Measurements from ENCODE around the gene PITRM1.

PITRM1 gene

GRCh38 chr10:3166496-3167290 is 5.9 kb downstream of the PITRM1 start:
- DNase-seq = no peak

- DNase-seq = no peak
Measured at GRCh38 chr10:3165196-3165595, 7.4 kb downstream of the PITRM1 start.

DNA sequence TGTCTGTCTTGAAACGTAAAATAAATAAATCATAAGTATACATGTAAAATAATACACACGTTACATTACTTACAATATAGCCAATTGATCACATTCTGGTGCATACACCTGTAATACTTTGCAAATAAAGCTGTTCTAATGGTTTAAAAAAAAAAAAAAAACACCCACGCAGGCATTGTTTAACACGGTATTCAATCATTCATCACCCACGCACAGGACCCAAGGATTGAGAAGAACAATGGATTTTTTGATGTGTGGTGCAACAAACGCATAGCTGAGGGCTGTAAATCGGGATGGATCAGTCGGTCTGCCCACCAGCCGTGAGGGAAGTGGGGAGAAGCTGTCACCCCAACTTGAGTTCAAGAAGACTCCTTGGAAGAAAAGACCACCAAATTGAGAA is 8.7 kb downstream of the PITRM1 start:
- no peak for DNase-seq

DNA sequence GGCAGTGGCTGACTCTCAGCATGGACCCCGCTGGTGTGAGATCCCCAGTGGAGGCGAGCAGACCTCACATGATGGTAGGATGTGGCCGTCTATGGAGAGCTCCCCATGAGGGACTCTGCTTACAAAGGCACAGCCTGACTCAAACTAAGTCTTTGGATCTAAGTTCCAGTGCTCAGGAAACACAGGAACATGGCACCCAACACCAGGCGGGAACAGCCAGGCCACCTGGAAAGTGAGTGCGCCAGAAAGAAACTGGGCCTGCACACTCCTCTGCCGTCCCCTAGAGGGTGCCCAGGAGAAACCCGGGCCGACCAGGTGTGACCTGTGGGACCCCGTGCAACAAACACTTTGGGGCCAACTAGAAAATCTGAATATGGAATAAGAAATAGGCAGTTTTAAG is 10.0 kb downstream of the PITRM1 start:
- DNase-seq = no peak

DNA sequence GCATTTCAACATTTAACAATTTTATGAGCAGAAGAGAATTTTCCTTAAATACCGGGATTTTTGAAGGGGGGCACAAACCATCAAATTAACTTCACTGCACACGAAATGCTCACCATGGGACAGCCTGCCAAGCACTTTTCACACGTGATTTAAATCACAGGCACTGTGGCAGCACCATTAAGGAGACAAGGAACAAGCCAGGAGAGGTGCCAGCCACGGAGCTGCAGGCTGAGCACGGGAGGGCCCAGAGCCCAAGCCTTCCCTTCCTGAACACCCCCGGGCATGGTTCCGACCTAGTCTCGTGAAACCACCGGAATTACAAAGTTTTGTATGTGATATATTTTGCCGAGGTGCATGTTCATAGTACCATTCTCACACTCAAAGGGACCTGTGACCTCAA is 13.4 kb downstream of the PITRM1 start:
- no peak for DNase-seq

DNA sequence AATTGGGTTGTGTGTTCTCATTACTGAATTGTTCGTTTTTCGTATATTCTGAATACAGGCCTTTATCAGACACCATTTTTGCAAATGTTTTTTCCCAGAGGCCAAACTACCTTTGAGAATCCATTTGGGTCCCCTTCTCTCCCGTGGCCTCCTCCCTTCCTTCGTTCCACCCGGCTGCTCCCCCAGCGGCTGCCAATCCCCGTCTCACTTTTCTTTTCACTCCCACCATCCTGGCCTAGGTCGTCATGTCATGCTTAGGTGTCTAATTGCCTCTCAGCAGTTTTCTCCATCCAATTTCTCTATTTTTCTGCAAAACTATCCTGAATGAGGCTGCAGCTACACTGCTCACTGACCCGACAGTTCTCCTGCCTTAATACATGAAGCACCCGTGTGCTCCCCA is 17.9 kb downstream of the PITRM1 start:
- no peak for DNase-seq

DNA sequence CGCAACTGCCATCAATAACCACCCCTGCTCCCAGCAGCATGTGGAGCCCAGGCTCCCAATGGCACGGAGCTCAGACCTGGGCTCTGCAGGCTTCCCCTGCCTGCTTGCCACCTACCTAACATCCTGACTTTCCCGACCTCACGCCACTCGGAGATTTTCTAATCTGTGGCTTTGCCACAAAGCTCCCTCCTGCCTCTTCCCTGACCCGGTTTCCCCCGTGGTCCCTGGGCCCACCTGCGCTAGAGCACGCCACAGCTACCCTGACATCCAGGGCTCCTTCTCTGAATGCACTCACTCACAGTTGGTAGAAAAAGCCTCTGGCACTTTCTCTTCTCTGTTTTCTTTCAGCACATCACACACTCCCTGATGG is 20.0 kb downstream of the PITRM1 start:
- DNase-seq = no peak

DNA sequence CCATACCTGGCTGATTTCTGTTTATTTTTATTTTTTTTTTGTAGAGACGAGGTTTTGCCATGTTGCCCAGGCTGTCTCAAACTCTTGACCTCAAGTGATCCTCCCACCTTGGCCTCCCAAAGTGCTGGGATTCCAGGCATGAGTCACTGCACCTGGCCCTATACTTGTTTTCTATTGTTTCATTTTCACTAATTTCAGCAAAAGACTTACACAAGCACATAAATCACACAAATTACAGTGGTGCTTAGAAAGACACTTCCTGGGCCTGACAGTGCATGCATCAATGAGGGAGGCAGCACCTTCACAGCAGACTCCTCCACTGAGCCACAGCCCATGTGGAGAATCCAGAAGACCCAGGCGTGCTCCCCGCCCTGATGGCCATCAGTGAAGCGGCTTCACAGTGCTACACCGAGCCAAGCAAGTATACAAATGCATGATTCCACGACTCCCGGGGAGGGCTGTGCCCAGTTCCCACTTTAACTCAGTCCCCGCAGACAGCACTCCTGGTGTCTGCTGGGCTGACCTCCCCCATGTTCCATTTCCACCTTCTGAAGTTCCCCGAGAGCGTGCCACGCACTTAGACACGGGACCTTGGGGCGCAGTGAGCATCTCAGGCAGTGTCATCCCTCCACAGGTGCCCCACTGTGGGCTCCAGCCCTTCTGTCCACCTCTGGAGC is 20.6 kb downstream of the PITRM1 start:
- DNase-seq = no peak

DNA sequence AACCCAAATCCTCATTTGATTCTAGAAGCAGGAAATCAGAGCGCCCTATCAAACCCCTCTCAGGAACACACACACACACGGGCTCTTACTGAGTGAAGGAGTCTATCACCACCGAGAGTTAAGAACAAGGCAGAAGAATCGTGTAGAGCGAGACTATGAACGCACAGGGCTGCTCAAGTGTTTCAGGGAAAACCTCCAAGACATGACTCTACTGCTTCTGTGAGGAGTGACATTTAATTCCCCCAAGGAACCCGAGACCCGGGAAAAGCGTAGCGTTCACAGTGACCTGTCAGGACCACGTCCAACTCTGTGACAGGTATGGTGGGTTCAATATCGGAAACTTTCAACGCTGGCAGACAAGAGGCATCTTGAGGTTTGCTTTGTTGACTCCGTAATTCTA is 21.6 kb downstream of the PITRM1 start:
- DNase-seq = no peak

- DNase-seq = no peak
Measured at GRCh38 chr10:3150366-3150765, 22.2 kb downstream of the PITRM1 start.

DNA sequence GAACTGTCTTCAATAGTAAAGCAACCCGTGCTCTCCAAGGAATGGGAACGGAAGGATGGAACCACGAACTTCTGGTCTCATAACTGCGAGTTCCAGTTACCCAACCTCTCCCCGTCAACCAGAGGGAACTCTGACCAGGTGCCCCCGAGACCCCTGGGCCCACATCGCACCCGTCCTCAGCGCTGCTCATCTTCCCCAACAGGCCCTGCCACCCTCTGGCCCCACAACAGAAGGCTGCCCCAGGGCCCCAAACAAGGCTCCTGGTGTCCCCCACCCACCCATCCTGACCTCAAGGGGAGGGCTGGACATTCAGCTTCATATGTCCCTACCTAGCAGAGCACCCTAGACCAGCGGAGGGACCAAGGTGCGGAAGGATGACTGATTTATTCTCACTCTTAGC is 22.7 kb downstream of the PITRM1 start:
- no peak for DNase-seq

DNA sequence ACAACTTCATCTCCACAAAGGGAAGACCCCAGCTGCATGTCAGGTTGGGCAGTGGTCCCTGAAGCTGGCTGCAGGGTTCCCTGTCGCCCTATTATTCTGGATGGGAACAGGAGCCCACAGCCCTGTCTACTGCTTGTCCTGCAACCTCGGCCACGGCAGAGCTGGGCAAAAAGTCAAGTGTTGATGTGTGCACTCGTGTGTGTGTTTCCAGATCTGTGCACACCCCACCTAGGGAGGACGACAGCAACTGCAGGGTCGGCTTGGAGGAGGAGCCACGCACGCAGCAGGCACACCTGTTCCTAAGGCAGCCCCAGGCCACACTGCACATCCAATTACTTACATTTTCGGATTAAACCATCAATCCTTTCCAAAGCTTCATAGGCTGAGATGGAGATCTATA is 23.6 kb downstream of the PITRM1 start:
- DNase-seq = no peak

GRCh38 chr10:3148041-3148440 is 24.5 kb downstream of the PITRM1 start:
- DNase-seq = no peak

- no peak for DNase-seq
Measured at GRCh38 chr10:3147117-3147820, 25.3 kb downstream of the PITRM1 start.

DNA sequence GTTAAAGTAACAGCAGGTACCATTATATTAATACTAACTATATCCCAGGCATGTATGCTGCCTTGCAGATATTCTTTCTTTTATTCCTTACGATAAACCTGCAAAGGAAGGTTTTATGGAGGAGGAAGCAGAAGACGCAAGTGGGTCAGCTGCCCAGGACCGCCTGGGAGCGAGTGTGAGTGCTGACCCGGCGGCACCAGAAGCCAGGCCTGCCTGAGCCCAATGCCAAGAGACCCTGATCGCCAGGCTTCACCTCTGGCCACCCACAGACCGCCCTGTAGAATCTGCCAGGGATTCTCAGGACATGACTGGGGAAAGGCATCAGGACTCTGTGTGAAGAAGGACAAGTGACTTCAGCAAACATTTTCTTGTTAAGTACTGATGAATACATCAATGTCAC is 26.3 kb downstream of the PITRM1 start:
- no peak for DNase-seq

DNA sequence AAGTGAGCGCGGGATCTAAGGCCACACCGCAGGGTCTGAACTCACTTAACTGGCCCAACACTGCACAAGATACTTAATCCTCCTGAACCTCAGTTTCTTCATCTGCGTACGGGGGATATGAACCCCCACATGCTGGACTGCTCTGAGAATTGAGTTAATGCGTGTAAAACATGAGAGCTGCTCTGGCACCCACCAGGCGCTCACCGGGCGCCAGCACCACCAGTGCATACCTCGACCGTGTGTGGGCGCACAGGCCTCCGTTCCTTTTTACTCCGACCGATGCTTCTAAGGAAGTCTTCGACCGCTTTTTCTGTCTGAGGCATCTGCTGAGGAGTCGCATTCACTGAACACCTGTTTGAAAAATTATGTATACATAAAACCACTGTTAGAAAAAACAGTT is 27.2 kb downstream of the PITRM1 start:
- no peak for DNase-seq

GRCh38 chr10:3143791-3144434 is 28.7 kb downstream of the PITRM1 start:
- no peak for DNase-seq

GRCh38 chr10:3143366-3143765 is 29.2 kb downstream of the PITRM1 start:
- DNase-seq = no peak

- no peak for DNase-seq
Measured at GRCh38 chr10:3142146-3142875, 30.3 kb downstream of the PITRM1 start.

- no peak for DNase-seq
Measured at GRCh38 chr10:3141351-3142005, 31.1 kb downstream of the PITRM1 start.

DNA sequence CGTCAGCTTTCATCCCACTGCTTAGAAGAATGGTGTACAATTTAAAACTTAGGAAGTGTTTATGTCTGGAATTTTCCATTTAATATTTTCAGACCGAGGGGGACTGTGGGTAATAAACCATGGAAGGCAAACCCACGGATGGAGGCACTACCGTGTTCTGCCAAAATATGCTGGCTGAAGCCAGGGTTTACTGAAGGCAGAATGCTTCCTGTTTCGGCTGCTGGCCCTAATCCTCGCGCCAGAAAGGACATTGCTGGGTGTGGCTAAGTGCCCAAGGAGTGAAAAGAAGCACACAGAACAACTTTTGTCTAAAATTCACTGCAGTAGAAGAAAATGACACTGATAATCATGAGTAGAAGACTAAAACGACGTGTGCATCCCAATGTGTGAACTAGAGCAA is 32.3 kb downstream of the PITRM1 start:
- no peak for DNase-seq

GRCh38 chr10:3139216-3139910 is 33.2 kb downstream of the PITRM1 start:
- DNase-seq = no peak
